Keratinocyte (primary cell): Measurements from ENCODE around the gene NUP155.
"Not testable (repeated sequence)": the region's sequence is repeated elsewhere in the genome, so short reads cannot be mapped to it uniquely, and the experiment has no call there.

Experiments
- CTCF ChIP-seq, 3 experiments: IDR thresholded peaks in 1 of 3; conservative IDR thresholded peaks in 1 of 3; optimal IDR thresholded peaks in 1 of 3; 2 replicates in 2 of 3; 3 replicates in 1 of 3; pipeline versions ENCODE3 to v1.5.1; 2011; ENCODE audit warnings: low read length in 3 of 3, mild to moderate bottlenecking in 3 of 3, moderate library complexity in 2 of 3, control low read depth in 1 of 3, inconsistent platforms in 1 of 3; ENCODE audit not compliant: insufficient read depth in 2 of 3; ENCODE audit errors: extremely low read depth in 1 of 3
- EZH2 ChIP-seq: IDR thresholded peaks from one replicate; pipeline ENCODE4 v1.6.1; 2012; ENCODE audit warnings: inconsistent platforms, mild to moderate bottlenecking, low read length, moderate library complexity

- not testable (repeated sequence) for TF ChIP-seq EZH2; CTCF (optimal IDR thresholded peaks at IDR 0.05 in 1 of 3, IDR thresholded peaks at IDR 0.05 in 1 of 3, conservative IDR thresholded peaks at IDR 0.05 in 1 of 3; ENCODE audit: extremely low read depth in 1 of 3, insufficient read depth in 2 of 3, low read length in 3 of 3)
These were observed 74.6 kb downstream of the NUP155 start for GRCh38 chr5:37296313-37296712.
